IMR-90 (cell line): Measurements from ENCODE around the gene PPP6R3. TPM values are rescaled to one million over a fixed set of nuclear protein-coding genes. Genes with fewer than 3 reads are reported as not detected.

Experiments used
- ATAC-seq: fragments of 200-7000 bp; cut with Tn5 transposase; 2 replicates; pipeline ENCODE4 v1.9.1; 2020; ENCODE audit warnings: low read depth, mild to moderate bottlenecking, moderate library complexity
- BruUV-seq: library from RNA; stranded (reverse); fragments of 400-500 nt; replicated peaks from 2 replicates; lab custom pipeline; 2021; lab: Mats Ljungman, UMichigan
- CTCF ChIA-PET: fragments of 300-600 bp; formaldehyde crosslinking; extraction: SDS; loops from one replicate; lab custom pipeline; 2021; ENCODE audit warnings: antibody characterized with exemption; lab: Yijun Ruan, JAX
- POLR2A ChIA-PET: fragments of 300-600 bp; sonication (Branson Sonifier 250); formaldehyde crosslinking; loops from one replicate; lab custom pipeline; 2022; ENCODE audit warnings: antibody characterized with exemption; ENCODE audit not compliant: unreplicated experiment; lab: Charles Lee
- DNase-seq: peaks from one replicate; pipeline ENCODE4 v3.0.0; 2013
- H2AFZ ChIP-seq: replicated peaks from 2 replicates; pipeline ENCODE3; 2013; ENCODE audit warnings: low read length, mild to moderate bottlenecking; ENCODE audit not compliant: poor library complexity
- H2AK5ac ChIP-seq: 2 replicates; pipeline ENCODE4 v1.6.1; 2013; ENCODE audit warnings: low read depth, low read length, inconsistent platforms
- H2AK9ac ChIP-seq: replicated peaks from 2 replicates; pipeline ENCODE3; 2013; ENCODE audit warnings: mild to moderate bottlenecking, low read depth, low read length, moderate library complexity; ENCODE audit not compliant: poor library complexity
- H2BK120ac ChIP-seq: 2 replicates; pipeline ENCODE4 v1.6.1; 2013; ENCODE audit warnings: low read depth, low read length, inconsistent platforms
- H2BK15ac ChIP-seq: 3 replicates; pipeline ENCODE4 v1.6.1; 2013; ENCODE audit warnings: low read depth, low read length, inconsistent platforms
- H2BK20ac ChIP-seq: 2 replicates; pipeline ENCODE4 v1.6.1; 2013; ENCODE audit warnings: low read depth, mild to moderate bottlenecking, inconsistent platforms, low read length, moderate library complexity
- H2BK5ac ChIP-seq: 2 replicates; pipeline ENCODE4 v1.6.1; 2013; ENCODE audit warnings: mild to moderate bottlenecking, low read depth, low read length, inconsistent platforms; ENCODE audit not compliant: poor library complexity, severe bottlenecking
- H3K14ac ChIP-seq: replicated peaks from 2 replicates; pipeline ENCODE4 v1.6.1; 2013; ENCODE audit warnings: low read depth, low read length, inconsistent platforms
- H3K18ac ChIP-seq: 2 replicates; pipeline ENCODE4 v1.6.1; 2013; ENCODE audit warnings: low read depth, low read length, control low read depth
- H3K23ac ChIP-seq: 2 replicates; pipeline ENCODE4 v1.6.1; 2013; ENCODE audit warnings: low read depth, low read length, inconsistent platforms
- H3K27ac ChIP-seq: 2 replicates; pipeline ENCODE4 v1.5.1; 2013; ENCODE audit warnings: mild to moderate bottlenecking, control low read depth, low read length; ENCODE audit not compliant: insufficient read depth
- H3K27me3 ChIP-seq: 2 replicates; pipeline ENCODE4 v1.6.1; 2013; ENCODE audit warnings: low read length; ENCODE audit not compliant: control insufficient read depth, insufficient read depth
- H3K36me3 ChIP-seq: 2 replicates; pipeline ENCODE4 v1.6.1; 2013; ENCODE audit warnings: low read length, mixed read lengths; ENCODE audit not compliant: control insufficient read depth, insufficient read depth
- H3K4ac ChIP-seq: 2 replicates; pipeline ENCODE4 v1.6.1; 2013; ENCODE audit warnings: low read depth, low read length, inconsistent platforms
- H3K4me1 ChIP-seq: 2 replicates; pipeline ENCODE4 v1.6.1; 2013; ENCODE audit warnings: low read length, mixed read lengths; ENCODE audit not compliant: control insufficient read depth, insufficient read depth
- H3K4me2 ChIP-seq: 2 replicates; pipeline ENCODE4 v1.6.1; 2013; ENCODE audit warnings: low read depth, mild to moderate bottlenecking, control low read depth, low read length, moderate library complexity
- H3K4me3 ChIP-seq: 2 replicates; pipeline ENCODE4 v1.5.1; 2013; ENCODE audit warnings: low read depth, mild to moderate bottlenecking, control low read depth, low read length, moderate library complexity; ENCODE audit not compliant: insufficient read depth
- H3K56ac ChIP-seq: 2 replicates; pipeline ENCODE4 v1.6.1; 2013; ENCODE audit warnings: low read length, inconsistent platforms; ENCODE audit not compliant: insufficient read depth; ENCODE audit errors: extremely low read depth
- H3K79me1 ChIP-seq, 2 experiments: 2 replicates each; pipeline ENCODE4 v1.6.1; 2013; ENCODE audit warnings: low read length in 2 of 2, inconsistent platforms in 1 of 2, low read depth in 1 of 2
- H3K9ac ChIP-seq: 2 replicates; pipeline ENCODE4 v1.6.1; 2013; ENCODE audit warnings: low read depth, low read length, control low read depth
- H3K9me1 ChIP-seq: 2 replicates; pipeline ENCODE4 v1.6.1; 2013; ENCODE audit warnings: low read length, inconsistent platforms; ENCODE audit not compliant: insufficient read depth
- H3K9me3 ChIP-seq: 2 replicates; pipeline ENCODE4 v1.6.1; 2013; ENCODE audit warnings: low read length; ENCODE audit not compliant: control insufficient read depth, insufficient read depth
- H4K20me1 ChIP-seq: 2 replicates; pipeline ENCODE4 v1.6.1; 2013; ENCODE audit warnings: low read length, inconsistent platforms; ENCODE audit not compliant: insufficient read depth
- H4K5ac ChIP-seq: 2 replicates; pipeline ENCODE4 v1.6.1; 2013; ENCODE audit warnings: mild to moderate bottlenecking, low read depth, low read length, control low read depth
- H4K8ac ChIP-seq, 2 experiments: 2 replicates each; pipeline ENCODE4 v1.6.1; 2013; ENCODE audit warnings: low read depth in 2 of 2, low read length in 2 of 2, control low read depth in 1 of 2, inconsistent platforms in 1 of 2
- H4K91ac ChIP-seq: 2 replicates; pipeline ENCODE4 v1.6.1; 2013; ENCODE audit warnings: low read depth, low read length, inconsistent platforms; ENCODE audit not compliant: insufficient read depth
- CEBPB ChIP-seq: IDR thresholded peaks from 2 replicates; pipeline ENCODE4 v1.6.1; 2012; ENCODE audit warnings: low read depth, low read length, improper control_type of control experiment
- CHD1 ChIP-seq: IDR thresholded peaks from 2 replicates; pipeline ENCODE4 v1.6.1; 2012; ENCODE audit warnings: low read depth, low read length, improper control_type of control experiment
- CTCF ChIP-seq: conservative IDR thresholded peaks from 2 replicates; pipeline ENCODE4 v1.5.1; 2012; ENCODE audit warnings: mild to moderate bottlenecking, low read depth, low read length, improper control_type of control experiment
- MAFK ChIP-seq: IDR thresholded peaks from 2 replicates; pipeline ENCODE4 v1.6.1; 2012; ENCODE audit warnings: low read depth, low read length, improper control_type of control experiment
- MAZ ChIP-seq: IDR thresholded peaks from 2 replicates; pipeline ENCODE4 v1.6.1; 2012; ENCODE audit warnings: low read depth, mild to moderate bottlenecking, low read length, improper control_type of control experiment, moderate library complexity, borderline replicate concordance
- MXI1 ChIP-seq: IDR thresholded peaks from 2 replicates; pipeline ENCODE4 v1.6.1; 2012; ENCODE audit warnings: low read depth, mild to moderate bottlenecking, low read length, moderate library complexity, borderline replicate concordance
- NFE2L2 ChIP-seq: fragments of 150-350 bp; IDR thresholded peaks from 2 replicates; pipeline ENCODE4 v1.6.1; 2016; ENCODE audit warnings: low read depth, mild to moderate bottlenecking, low read length
- RAD21 ChIP-seq: IDR thresholded peaks from 2 replicates; pipeline ENCODE4 v1.6.1; 2012; ENCODE audit warnings: low read length, improper control_type of control experiment
- RCOR1 ChIP-seq: IDR thresholded peaks from 2 replicates; pipeline ENCODE4 v1.6.1; 2012; ENCODE audit warnings: mild to moderate bottlenecking, low read length, improper control_type of control experiment; ENCODE audit not compliant: insufficient replicate concordance
- SMC3 ChIP-seq: fragments of 150-350 bp; IDR thresholded peaks from 2 replicates; pipeline ENCODE4 v1.6.1; 2016; ENCODE audit warnings: low read depth, mild to moderate bottlenecking, antibody characterized with exemption, low read length, moderate library complexity
- WGBS, 2 experiments: methylation state at CpG; one replicate each; pipeline versions ENCODE4 v1.1.5 to v1.1.7; 2013; ENCODE audit warnings: missing lambda C conversion rate in 2 of 2; ENCODE audit not compliant: insufficient read length in 1 of 2; ENCODE audit errors: extremely low coverage in 2 of 2; 5-methylcytosine and 5-hydroxymethylcytosine counted together
- dilution Hi-C: fragments of 300-500 bp; cut with HindIII; formaldehyde crosslinking; loops from one replicate; pipeline ENCODE4 v1.14.3; 2018; ENCODE audit warnings: low sequenced_read_pairs; ENCODE audit not compliant: unreplicated experiment
- in situ Hi-C: fragments of 300-500 bp; cut with MboI; formaldehyde crosslinking; loops from 3 replicates; pipeline ENCODE4 v1.14.3; 2019; ENCODE audit warnings: low sequenced_read_pairs, inconsistent platforms, mixed read lengths
- intact Hi-C: fragments of 100-400 bp; cut with micrococcal nuclease; formaldehyde crosslinking; loops from 2 replicates; pipeline ENCODE4 v1.10.0; 2022
- polyA plus RNA-seq, 3 experiments: library from polyadenylated mRNA; depleted of rRNA; stranded (reverse); fragments of >200 nt; gene quantifications; 2 replicates each; pipeline ENCODE4 v1.2.3, GENCODE V29; 2012; ENCODE audit warnings: low replicate concordance in 1 of 3
- total RNA-seq: library from RNA; depleted of rRNA; stranded (reverse); fragments of >200 nt; gene quantifications from 2 replicates; pipeline ENCODE4 v1.2.3, GENCODE V29; 2012
- TF ChIP-seq, protein P1 (sequence below): fragments of 150-350 bp; IDR thresholded peaks from 2 replicates; pipeline ENCODE4 v1.6.1; 2016; ENCODE audit warnings: low read depth, mild to moderate bottlenecking, low read length, moderate library complexity, borderline replicate concordance

PPP6R3 gene
- total and polyA plus RNA-seq, 2 of the 4 experiments (the other 2 are of a cell fraction): 29.0 to 123 TPM

DNA sequence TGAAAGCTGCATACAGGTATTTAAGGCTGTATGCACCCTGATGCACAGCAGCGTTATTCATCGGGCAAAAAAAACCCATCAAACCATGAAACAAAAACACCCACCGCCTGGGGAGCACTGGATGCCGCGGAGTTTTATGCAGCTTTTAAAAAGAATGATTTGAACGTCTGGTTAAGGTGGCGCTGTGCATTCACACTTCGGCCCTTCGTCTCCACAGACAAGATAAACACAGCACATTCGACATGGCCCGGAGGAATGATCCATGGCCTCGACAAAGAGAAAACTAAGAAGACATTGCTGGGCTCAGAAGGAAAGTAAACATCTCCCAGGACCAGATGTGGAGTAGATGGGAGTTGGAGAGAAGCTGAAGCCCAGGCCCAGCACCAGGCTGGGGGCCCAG lies 183.0 kb downstream of the PPP6R3 start:
- intact Hi-C loops (no loop called here), dilution Hi-C loops (no loop called here), in situ Hi-C loops (no loop called here)
- H3K4me3 ChIP-seq: no peak overlapping the region
- no peak overlapping the region for H4K91ac ChIP-seq
- peak; percentile 64; the same call in 1 of the 2 replicates for ATAC-seq
- H2BK15ac ChIP-seq: no peak overlapping the region
- no peak overlapping the region for H3K56ac ChIP-seq
- H3K9me1 ChIP-seq: no peaks in the 10 kb centered on the region
- H3K27ac ChIP-seq: no peak overlapping the region
- H3K14ac ChIP-seq: no peak overlapping the region
- H3K23ac ChIP-seq: no peak overlapping the region
- H2AFZ ChIP-seq: peak overlapping the region; percentile 11
- H3K18ac ChIP-seq: no peak overlapping the region
- no peak overlapping the region for H2AK9ac ChIP-seq
- no peak overlapping the region for H2BK20ac ChIP-seq
- H4K5ac ChIP-seq: no peak overlapping the region
- no peaks in the 10 kb centered on the region for H4K20me1 ChIP-seq
- peaks cover 40% of the 10 kb centered on the region for H3K27me3 ChIP-seq
- TF ChIP-seq CEBPB (no peak), MAFK (no peak), RCOR1 (no peak), RAD21 (peak; percentile 25; the same call in 1 of the 2 replicates), CHD1 (no peak), NFE2L2 (no peak), MAZ (no peak), MXI1 (no peak), CTCF (0 out of 2 replicates have a peak, but pooled peaks have one; percentile 22), SMC3 (no peak)
- TF ChIP-seq, protein P1, sequence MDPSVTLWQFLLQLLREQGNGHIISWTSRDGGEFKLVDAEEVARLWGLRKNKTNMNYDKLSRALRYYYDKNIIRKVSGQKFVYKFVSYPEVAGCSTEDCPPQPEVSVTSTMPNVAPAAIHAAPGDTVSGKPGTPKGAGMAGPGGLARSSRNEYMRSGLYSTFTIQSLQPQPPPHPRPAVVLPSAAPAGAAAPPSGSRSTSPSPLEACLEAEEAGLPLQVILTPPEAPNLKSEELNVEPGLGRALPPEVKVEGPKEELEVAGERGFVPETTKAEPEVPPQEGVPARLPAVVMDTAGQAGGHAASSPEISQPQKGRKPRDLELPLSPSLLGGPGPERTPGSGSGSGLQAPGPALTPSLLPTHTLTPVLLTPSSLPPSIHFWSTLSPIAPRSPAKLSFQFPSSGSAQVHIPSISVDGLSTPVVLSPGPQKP: no peak
- no peak overlapping the region for H2AK5ac ChIP-seq
- DNase-seq: peak; percentile 21
- no CpG with 5 or more reads among the region's 12 CpGs for WGBS, 2 experiments
- POLR2A ChIA-PET: no interaction called here
- CTCF ChIA-PET: interaction anchor here (0.5 to 0.9 kb wide), 2 partner anchors 33 to 466 kb away, joined by 3 read pairs; no protein-coding TSS in a partner anchor
- no peak overlapping the region for H3K9ac ChIP-seq
- H3K36me3 ChIP-seq: no peaks in the 10 kb centered on the region
- no peak overlapping the region for H2BK5ac ChIP-seq
- H3K4me1 ChIP-seq: no peaks in the 10 kb centered on the region
- H3K4ac ChIP-seq: no peak overlapping the region
- no peaks in the 10 kb centered on the region for H3K79me1 ChIP-seq
- no peak overlapping the region for H3K4me2 ChIP-seq
- BruUV-seq: no TSS peak
- H3K9me3 ChIP-seq: peaks cover 12% of the 10 kb centered on the region
- H4K8ac ChIP-seq: no peak overlapping the region
- no peak overlapping the region for H2BK120ac ChIP-seq
